Epithelial cell of proximal tubule (primary cell): ENCODE results near the gene TSSK2. TPM values are rescaled to one million over a fixed set of nuclear protein-coding genes. Genes with fewer than 3 reads are reported as not detected.

Experiments used
- DNase-seq: peaks from one replicate; pipeline ENCODE4 v3.0.0-alpha.2; 2011; ENCODE audit warnings: low read depth
- H3K4me3 ChIP-seq: 2 replicates; pipeline ENCODE4 v1.5.1; 2011; ENCODE audit warnings: low read depth, mild to moderate bottlenecking, low read length
- total RNA-seq: library from RNA; depleted of rRNA; stranded (reverse); fragments of >200 nt; gene quantifications from 2 replicates; pipeline ENCODE4 v1.2.3, GENCODE V29; 2015
- TF ChIP-seq, protein P1 (sequence below): conservative IDR thresholded peaks from 2 replicates; pipeline ENCODE4 v1.5.1; 2012; ENCODE audit warnings: low read depth, mild to moderate bottlenecking, low read length

TSSK2 gene
- total RNA-seq, 1 donor from 2014 or later = not detected

DNA sequence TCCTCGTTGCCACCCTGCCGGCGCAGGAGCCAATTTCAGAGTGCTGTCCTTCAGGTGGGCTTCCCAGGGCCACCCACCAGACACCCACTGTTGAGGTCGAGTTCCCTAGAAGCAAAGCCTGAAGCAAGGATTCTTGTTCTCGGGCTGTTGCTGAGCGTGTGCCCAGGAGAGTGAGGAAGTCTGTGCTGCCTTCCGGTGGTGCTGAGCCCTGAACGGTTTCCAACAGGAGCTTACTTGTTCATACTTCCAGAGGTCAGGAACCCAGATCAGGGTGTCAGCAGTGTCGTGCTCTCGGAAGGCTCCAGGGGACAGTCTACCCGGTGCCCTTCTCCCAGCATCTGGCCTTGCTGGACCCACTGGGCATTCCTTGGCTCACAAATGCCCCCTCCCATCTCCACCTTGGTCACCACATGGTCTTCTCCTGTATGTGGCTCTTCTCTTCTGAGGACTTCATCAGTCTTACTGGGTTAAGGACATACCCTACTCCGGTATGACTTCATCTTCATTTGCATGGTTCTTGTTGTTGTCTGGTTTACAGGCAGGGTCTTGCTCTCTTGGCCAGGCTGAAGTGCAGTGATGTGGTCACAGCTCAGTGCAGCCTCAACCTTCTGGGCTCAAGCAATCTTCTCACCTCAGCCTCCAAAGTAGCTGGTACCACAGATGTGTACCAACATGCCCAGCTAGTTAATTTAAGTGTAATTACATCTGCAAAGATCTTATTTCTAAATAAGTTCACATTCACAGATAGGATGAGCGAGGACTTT lies 36.2 kb downstream of the TSSK2 start:
- TF ChIP-seq, protein P1, sequence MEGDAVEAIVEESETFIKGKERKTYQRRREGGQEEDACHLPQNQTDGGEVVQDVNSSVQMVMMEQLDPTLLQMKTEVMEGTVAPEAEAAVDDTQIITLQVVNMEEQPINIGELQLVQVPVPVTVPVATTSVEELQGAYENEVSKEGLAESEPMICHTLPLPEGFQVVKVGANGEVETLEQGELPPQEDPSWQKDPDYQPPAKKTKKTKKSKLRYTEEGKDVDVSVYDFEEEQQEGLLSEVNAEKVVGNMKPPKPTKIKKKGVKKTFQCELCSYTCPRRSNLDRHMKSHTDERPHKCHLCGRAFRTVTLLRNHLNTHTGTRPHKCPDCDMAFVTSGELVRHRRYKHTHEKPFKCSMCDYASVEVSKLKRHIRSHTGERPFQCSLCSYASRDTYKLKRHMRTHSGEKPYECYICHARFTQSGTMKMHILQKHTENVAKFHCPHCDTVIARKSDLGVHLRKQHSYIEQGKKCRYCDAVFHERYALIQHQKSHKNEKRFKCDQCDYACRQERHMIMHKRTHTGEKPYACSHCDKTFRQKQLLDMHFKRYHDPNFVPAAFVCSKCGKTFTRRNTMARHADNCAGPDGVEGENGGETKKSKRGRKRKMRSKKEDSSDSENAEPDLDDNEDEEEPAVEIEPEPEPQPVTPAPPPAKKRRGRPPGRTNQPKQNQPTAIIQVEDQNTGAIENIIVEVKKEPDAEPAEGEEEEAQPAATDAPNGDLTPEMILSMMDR = no peak
- DNase-seq = no peak

DNA sequence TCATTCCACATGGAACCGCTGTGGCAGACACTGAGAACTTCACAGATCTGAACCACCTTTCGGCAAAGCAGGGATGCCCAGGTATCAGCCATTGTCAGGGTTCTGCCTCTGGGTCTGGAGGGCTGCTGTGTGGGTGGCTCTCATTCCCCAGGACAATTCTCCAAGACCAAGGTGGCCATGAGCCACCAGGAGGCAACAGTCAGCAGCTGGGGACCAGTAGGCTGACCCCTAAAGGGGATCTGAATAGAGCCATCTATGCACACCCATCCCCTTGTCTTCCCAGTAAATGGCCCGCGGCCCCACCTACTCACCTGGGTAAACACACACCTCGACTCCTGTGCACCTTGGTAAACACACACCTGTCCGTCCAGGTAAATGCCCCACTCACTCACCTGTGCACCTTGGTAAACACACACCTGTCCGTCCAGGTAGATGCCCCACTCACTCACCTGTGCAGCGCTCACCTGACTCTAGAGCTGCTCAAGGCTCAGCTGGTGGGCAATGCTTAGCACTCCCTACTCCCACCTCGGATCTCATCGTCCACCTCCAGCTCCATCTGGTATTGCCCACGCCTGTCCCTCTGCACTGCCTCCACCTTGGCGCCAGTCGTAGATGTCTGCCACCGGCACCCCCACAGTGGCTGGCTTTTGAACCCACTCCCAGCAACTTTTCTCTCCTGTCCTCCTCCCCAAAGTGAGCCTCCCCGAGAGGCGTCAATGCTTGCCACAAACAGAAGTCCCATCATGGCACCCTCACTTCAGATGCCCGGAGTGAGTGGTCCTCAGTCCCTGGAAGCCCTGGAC lies 37.2 kb downstream of the TSSK2 start:
- no peak overlapping the region for H3K4me3 ChIP-seq
- TF ChIP-seq, protein P1 = no peak
- no peak for DNase-seq

More for the DNA sequence above, 36.2 kb downstream of the TSSK2 start:
- no peak overlapping the region for H3K4me3 ChIP-seq

DNA sequence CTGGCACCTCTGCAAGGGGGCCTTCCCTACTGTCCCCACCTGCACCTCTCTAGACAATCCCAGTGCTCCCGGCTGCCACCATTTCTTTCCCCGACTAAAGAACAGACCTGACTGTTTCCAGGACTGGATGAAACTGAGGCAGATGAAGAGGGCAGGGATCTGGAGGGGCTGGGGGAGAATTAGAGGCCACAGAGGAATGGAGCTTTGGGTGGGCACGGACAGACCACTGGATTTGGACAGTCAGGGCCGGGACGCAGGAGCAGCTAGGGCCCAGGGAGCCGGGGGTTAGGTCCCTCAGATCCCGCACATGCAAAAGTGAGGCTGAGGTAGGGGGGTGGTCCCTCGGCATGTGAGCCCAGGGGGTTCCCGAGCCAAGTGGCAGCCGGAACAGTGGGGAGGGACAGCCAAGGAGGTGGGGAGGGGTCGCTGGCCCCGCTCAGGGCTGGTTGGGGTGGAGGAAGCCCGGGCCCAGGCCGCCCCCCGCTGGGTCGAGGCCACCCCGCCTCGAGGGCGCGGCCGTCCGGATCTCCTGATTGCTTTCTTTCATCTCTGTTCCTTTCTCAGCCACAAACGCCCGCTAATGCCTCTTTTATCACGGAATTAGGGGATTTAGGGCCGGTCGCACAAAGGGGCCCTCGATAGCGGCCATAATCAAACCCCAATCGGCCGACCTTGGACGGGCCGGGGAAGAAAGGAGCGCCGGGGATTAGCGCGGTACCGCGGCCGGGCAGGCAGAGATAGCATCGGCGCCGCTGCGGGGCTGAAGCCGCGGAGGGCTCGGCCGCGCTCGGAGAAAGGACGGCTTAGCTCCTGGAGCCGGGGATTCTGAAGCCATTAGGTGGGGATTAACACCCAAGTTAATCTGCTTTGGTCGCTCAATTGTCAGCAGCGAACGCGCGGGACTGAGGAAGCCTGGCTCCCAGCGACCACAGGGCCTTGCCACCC lies 38.2 kb downstream of the TSSK2 start:
- no peak for DNase-seq
- H3K4me3 ChIP-seq = peak overlapping the region; percentile 42
- TF ChIP-seq, protein P1 = no peak

DNA sequence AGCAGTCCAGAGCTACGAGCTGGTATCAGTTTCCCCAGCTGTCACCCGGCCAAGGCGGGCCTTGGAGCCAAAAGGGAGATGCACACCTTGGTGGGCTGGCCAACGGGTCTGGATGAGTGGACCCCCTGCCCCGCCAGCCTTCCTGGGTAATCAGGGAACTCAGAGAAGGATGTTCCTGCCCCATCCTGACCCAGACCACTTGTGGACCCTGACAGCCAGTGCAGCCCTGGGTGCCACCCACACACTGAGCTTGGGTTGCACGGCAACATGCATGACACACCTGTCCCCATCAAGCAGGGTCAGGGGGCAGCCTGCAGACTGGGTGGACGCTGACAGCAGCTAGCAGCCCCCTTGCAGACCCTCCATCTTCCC lies 38.8 kb downstream of the TSSK2 start:
- H3K4me3 ChIP-seq = peak overlapping the region; percentile 42
- TF ChIP-seq, protein P1 = no peak
- no peak for DNase-seq

DNA sequence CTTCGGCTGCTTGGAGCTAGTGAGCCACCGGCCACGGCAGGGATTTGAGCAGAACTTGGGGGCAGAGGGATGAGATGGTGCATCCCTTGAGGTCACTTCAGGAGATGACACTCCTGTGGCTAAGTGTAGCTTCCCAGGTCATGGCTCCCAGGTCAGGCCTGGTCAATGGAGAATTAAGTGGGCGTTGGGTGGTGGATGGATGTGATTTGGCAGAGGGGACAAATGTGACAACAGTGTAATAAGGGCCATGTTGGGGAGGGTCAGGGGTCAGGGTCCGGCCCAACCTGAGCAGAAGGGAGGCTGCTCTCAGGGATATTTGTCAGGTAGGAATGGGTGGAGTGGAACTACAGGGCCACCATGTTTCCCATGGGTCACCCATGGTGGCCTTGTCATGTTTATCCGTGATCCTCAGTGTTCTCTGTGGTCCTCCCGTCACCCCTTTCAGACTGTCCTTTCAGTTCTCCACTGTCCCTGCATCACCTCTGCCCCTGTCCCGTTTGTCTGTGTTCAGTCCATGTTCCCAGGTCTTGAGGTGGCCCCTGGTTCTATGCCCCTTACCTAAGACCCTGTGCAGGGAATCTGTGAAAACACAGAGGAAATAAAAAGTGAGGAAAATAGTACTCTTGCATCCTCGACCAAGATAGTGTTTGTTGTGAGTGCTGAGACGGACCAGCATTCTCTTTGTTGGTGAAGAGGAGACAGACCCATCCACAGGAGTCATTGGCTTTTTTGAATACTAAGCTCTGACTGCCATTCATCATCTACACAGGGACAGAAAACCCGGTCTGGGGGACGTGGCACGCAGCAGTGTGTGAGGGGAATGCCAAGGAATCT lies 41.3 kb downstream of the TSSK2 start:
- TF ChIP-seq, protein P1 = no peak
- DNase-seq = no peak

More for the DNA sequence above, 41.3 kb downstream of the TSSK2 start:
- peak overlapping the region; percentile 99 for H3K4me3 ChIP-seq
